Spleen (tissue), 7 donors: ENCODE results near the gene RAB13.

Experiments used
- CTCF ChIP-seq, 11 experiments: fragments of 200-600 bp in 7 of 11; fragments of 450-650 bp in 4 of 11; sonication (generic) in 4 of 11; IDR thresholded peaks in 8 of 11; conservative IDR thresholded peaks in 3 of 11; 1 replicate in 7 of 11; 2 replicates in 4 of 11; pipeline versions ENCODE4 v1.4.0 to v1.8.0; 2016 to 2021; ENCODE audit warnings: antibody characterized with exemption in 11 of 11, inconsistent platforms in 4 of 11, mild to moderate bottlenecking in 1 of 11
- POLR2AphosphoS5 ChIP-seq, 3 donors: sonication (generic); formaldehyde crosslinking; IDR thresholded peaks; one replicate each; pipeline ENCODE4 v1.5.1; 2017; ENCODE audit warnings: antibody characterized with exemption in 3 of 3
- donor health status: DM: no; HTN: no; CAD: no; lungs with moderate emphysema.
- donor health status: DM: no; HTN: no; CAD: no.
- donor health status: DM: no; HTN: no; CAD: no.

- TF ChIP-seq CTCF (IDR thresholded peaks at IDR 0.05 in 8 of 11, conservative IDR thresholded peaks at IDR 0.05 in 3 of 11) = no peak
- TF ChIP-seq POLR2AphosphoS5 (IDR thresholded peaks at IDR 0.05) = peak in 2 of 3 donors; percentile 26 to 48
Measured at GRCh38 chr1:153944005-153944826, 41.9 kb downstream of the RAB13 start.
